Effector CD4-positive, alpha-beta T cell (primary cell): Measurements from ENCODE around the gene CHMP4B.

Source experiments
- DNase-seq: peaks from one replicate; pipeline ENCODE4 v3.0.0-alpha.2; 2020

CHMP4B gene

DNA sequence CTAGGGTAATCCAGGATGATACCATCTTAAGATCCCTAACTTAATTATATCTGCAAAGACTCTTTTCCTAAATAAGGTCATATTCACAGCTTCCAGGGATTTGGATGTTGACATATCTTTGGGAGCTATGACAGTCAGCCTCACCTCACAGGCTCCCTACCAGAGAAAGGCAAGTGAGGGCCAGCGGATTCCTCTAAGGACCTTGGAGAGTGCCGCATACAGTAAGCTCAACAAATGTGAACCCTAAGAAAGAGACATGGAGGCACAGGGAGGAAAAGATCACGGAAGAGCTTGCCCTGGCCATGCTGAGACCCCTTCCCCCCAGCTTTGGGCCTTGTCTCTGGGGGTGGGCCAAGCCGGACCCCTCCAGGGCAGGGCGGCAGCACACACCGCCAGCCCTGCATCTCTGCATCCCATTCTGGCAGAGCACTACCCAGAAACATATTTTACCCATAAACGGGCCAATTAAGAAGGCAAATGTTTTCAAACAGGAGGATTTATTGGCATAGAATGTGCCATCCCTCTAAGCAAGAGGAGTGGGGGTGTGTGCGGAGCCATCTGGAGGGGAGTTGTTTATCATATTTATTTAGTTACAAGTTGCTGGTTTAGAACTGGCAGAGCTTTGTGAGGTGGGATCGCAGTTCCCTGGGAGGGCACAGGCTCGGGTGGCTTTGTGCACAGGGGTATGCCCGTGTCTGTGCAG lies 55.4 kb downstream of the CHMP4B start:
- no peak for DNase-seq

DNA sequence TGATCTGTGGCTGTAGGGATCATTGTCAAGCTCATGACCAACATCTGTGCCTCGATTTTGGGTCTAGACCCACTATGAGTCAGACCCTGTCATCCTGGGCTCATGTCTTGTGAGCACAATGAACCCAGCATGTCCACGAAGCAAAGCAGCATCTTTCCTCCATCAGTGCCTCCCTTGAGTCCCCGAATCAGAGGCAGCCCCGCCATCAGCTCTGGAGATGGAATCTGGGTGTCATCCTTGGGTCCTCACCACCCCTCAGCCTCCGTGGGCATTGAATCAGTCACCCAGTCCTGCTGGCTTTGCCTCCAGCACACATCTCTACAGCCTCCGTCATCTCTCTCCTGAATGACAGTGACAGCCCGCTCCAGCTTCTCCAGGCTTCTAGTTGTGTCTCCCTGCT lies 56.9 kb downstream of the CHMP4B start:
- no peak for DNase-seq

DNA sequence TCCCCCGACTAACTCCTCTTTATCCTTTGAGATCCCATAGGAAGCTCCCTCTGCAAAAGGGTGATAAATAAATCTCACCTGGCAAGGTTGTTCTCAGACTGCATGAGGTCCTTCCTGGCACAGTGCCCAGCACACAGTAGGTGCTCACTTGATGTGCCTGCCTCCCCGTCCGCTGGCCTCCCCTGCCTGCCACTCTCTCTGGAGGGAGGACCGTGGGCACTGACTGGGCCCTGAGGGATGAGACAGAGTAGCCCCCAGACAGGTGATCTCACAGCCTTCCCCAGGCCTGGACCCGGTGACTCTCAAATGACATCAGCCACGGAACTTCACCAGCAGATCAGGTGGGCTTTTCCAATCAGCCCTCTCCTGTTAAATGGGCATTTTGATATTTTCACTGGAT lies 57.4 kb downstream of the CHMP4B start:
- no peak for DNase-seq

DNA sequence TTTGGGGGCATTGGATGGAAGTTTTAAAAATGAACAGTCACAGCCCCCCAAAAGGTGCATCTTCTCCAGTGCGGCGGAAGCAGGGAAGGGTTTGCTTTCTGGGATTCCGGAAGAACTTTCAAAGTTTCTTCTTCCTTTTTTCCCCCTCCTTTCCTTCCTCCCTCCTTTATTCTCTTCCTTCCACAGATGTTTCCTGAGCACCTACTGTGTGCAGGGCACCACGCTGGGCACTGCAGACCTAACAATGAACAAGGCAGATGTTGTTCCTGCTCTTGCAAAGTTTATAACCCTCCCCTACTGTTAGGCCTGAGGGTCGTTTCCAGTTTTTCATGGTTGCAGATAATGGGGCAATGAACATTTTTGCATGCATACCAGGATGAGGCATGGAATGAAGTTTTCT lies 58.1 kb downstream of the CHMP4B start:
- DNase-seq, result no peak

DNA sequence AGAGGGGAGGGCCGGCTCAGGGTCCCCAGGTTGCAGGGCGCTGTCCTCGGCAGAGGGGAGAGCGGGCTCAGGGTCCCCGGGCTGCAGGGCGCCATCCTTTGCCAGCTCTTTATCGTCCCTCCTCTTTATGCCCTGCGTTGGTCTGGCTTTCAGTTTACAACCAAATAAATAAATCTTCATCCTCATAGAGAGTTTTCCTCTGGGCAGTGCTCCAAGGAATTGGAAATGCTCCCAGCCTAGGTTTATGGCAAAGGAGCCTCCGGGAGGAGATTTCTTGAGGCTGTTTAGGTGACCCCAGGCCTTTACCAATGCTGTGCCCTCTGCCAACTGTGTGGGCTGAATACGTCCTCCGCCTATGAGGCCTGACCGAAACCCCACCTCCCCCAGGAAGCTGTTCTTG lies 60.2 kb downstream of the CHMP4B start:
- no peak for DNase-seq

DNA sequence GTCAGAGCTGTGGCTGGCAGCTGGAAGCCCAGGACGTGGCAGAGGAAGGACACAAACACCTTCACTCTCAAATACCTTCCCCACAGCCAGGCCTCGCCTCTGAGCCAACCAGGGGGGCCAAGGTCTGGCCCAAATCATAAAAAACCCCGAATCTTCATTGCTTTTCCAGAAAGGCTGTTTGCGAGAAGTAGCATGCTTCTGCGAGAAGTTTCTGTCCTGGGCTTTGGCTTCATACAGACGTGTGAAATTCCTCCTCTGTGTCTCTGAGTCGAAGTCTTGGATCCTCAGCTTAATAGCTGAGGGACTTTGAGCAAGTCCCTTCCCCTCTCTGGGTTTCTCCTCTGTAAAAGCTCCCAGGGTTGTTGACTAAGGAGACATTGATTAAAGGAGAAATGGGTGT lies 63.0 kb downstream of the CHMP4B start:
- DNase-seq, result no peak

DNA sequence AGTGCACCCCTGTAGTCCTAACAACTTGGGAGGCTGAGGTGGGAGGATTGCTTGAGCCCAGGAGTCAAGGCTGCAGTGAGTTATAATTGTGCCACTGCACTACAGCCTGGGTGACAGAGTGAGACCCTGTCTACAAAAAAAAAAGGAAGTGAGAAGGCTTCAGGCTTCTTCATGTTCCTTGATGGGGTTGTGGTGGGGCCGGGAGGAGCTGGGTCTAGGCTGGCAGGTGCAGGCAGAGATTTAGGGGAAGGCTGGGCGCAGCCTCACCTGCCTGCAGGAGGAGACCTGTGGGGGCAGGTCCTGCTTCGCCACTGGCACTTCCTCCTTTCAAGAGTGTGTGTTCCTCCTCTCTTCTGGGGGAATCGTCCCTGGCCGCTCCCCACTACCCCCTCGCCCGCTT lies 63.9 kb downstream of the CHMP4B start:
- no peak for DNase-seq

DNA sequence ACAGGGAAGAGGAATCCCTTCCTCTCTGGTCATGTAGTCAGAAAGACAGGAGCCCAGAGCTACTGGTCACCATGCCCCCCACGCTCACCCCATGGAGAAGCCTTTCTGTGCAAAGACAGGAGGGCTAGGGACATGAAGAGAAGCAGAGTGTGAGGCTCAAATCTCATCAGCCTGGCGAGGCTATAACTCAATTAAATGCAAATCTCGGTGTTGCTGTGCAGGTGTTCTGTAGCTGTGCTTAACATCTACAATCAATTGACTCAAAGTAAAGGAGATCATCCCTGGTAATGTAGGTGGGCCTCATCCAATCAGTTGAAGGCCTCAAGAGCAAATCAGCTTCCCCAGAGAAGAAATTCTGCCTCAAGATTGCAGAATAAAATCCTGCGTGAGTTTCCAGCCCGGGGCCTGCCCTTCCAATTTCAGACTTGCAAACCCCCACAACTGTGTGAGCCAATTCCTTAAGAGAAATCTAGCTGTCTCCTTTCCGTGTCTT lies 64.4 kb downstream of the CHMP4B start:
- no peak for DNase-seq

DNA sequence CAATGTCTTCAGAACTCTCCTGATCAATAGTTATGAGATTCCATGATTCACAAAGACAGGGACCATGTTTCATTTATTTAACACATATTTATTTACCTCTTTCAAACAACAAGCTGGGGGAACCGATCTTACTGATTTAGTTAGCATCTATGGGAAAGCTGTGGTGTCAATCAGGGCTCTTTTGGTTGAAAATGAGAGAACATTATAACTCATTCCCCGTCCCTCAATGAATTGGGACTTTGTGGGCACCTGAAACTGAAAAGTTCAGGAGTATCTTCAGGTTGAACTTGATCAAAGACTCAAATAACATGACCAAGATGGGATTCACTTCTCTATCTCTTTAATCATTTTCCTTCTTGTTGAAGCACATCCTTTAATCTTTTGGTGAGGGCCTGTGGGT lies 67.4 kb downstream of the CHMP4B start:
- no peak for DNase-seq

DNA sequence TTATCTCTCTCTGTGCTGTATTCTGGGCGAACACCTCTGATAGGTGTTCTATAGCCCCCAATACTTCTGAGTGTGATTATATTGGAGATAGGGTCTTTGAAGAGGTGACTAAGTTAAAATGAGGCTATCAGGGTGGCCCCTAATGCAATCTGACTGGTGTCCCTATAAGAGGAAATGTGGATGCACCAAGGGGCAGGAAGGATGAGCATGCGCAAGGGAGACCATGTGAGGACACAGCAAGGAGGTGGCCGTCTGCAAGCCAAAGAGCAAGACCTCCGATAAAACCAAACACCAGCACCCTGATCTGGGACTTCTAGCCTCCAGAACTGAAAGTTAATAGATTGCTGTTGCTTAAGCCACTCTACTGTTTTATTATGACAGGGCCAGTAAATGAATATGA lies 69.2 kb downstream of the CHMP4B start:
- no peak for DNase-seq

DNA sequence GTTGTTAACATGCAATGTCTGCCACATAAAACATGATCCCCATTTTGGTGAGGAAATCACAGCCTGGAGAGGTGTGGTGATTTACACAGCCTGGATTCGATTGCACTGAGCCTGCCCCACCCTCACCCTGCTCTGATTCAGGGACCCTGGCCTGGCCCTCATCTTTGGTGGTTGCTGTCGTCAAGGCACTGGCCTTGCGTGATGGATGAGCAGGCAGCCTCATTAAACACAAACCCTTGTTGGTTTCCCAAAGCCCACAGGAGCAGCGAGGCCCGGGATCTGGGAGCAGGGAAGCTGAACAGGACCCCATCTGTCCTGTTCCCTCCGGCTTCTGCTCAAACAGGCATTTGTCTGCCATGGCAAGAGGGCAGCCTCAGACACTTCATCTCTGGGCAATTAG lies 70.8 kb downstream of the CHMP4B start:
- DNase-seq, result no peak

DNA sequence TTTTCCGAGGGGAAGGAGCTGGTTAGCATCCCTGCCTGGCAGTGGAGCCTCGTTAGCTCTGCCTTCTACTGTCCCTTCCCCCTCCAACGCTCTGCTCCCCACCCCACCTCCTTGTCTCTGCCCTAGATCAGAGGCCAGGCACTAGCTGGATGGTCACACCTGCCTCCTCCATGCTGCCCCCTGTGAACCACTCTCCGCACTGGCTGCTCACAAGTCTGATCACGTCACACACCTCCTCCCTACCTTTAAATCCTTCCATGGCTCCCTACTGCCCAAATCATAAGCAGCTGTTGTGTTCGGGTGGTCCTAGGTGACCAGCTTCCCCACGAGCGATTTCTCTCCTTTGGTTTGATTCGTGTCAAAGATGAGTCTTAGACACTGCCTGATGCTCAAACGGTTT lies 71.3 kb downstream of the CHMP4B start:
- no peak for DNase-seq

DNA sequence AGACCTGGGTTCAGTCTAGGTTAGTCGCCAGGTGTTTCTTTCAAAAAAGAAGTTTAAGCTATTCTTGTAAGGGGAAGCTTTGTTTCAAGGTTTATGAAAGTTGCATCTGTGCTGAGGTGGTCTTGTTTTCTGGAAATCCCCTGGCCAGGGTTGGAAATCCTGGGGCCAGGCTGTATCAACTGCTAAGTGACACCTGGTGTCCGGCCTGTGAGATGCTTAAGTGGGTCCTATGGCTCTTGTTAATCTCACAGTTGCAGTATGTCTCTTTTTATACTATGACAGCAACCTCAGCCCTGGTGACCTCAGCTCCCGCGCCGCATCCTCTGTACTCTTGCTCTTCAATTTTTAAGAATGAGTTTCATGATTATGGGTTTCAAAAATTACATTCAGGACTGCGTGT lies 72.0 kb downstream of the CHMP4B start:
- no peak for DNase-seq

DNA sequence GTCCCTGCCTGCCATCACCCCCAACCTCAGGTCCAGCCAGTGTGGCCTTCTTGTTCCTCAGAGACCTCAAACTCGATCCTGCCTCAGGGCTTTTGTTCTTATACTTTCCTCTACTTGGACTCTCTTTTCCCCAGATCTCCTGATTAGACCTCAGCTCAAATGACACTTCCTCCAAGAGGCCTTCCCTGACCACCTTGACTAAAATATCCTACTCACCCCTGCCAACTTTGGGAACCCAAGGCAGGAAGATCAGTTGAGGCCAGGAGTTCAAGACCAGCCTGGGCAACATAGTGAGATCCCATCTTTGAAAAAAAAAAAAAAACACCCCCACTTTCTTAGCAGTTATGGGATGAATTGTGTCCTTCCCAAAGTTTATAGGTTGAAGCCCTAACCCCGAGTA lies 73.5 kb downstream of the CHMP4B start:
- no peak for DNase-seq

DNA sequence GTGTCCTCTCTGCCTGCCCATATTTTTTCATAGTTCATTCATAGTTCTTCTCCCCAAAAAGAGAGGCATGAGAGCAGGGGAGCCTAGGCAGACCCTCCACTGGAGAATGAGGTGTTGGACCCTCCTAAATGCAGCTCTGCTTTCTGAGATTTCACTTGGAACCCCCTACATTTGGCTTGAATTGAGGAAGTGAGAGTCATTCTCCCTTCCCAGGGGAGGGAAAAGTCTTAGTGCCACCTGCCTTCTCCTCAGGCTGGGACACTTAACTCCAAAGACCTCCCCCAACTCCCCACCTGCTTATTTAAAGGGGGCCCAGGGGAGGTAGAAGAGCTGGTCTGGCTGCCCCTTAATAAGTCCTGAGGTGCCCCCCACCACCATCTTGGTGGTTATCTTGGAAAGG lies 78.2 kb downstream of the CHMP4B start:
- no peak for DNase-seq

DNA sequence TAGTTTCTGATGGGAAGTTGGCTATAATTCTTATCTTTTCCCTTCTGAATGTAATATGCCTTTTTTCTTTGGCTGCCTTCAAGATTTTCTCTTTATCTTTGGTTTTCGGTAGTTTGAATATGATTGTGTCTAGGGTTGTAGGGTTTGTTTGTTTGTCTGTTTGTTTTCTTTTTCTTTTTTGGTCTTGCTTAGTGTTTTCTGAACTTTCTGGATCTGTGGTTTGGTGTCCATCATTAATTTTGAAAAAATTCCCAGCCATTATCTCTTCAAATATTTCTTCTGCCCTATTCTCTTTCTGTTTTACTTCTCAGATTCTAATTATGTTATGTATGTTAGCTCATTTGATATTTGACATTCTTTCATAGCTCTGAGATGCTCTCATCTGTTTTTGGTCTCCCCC lies 79.4 kb downstream of the CHMP4B start:
- no peak for DNase-seq

DNA sequence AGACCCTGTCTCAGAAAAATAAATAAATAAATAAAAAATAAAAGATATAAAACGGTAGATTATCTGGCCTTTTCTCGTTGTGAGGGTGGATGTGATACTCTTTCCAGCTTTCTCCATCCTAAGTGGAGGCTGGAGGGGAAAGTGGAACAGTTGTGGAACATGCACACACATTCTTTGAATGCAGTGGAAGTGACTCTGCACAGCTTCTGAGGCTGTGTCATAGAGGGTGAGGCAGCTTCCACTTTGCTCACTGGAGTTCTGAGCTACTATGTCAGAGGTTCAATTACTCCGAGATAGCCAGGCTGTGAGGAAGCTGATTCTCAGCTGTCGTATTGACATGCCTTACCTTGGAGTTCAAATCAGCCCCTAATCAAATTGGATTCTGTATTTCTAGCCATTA lies 82.2 kb downstream of the CHMP4B start:
- DNase-seq, result no peak

DNA sequence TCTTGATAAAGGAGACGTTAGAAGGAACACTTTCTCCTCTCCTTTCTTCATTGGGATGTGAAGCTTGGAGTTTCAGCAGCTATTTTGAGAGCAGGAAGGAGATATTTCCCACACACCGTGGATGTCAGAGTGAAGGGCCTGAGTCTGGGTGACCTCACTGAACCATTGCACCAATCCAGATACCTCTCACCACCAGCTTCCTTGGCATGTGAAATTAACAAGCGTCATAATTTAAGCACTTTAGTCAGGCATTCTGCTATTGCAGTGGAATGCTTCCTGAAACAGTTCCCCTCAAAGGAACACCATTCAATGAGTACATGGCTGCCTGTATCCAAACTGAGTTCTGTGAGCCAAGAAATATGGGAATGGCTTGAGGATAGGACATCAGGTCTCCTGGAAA lies 83.7 kb downstream of the CHMP4B start:
- no peak for DNase-seq

DNA sequence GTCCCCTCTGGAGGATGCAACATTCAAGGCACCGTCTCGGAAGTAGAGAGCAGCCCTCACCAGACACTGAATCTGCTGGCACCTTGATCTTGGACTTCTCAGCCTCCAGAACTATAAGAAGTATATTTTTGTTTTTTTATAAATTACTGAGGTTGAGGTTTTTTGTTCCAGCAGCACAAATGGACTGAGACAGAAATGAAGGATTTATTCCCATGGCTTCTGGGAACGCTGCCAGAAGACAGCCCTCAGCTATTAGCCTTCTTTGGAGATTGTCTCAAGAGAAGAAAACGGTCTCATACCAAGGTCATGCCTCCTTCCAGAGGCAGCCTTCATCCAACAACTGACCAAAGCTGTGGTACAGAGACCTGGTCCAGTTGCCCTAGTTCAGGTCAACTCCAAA lies 85.4 kb downstream of the CHMP4B start:
- no peak for DNase-seq

DNA sequence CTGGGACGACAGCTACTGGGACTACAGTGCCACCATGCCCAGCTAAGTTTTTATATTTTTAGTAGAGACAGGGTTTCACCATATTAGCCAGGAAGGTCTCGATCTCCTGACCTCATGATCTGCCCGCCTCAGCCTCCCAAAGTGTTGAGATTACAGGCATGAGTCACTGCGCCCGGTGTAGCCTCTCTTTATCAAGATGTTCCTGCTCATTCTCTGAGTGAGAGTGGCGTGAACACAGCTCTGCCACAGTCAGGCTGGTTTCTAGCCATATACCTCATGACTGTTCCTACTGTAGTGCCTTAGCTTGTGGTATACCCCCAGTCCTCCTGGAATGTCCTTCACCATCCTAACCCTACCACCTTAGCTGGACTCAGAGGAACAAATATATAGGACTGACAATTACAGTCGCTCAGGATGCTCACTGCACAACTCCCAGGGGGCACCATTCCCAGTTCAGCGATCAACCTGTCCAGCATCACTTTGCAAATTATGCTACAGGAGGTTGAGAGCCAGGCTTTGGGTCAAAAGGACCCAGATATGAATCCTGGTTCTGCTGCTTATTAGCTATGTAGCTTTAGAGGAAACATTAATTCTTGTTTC lies 86.3 kb downstream of the CHMP4B start:
- no peak for DNase-seq

DNA sequence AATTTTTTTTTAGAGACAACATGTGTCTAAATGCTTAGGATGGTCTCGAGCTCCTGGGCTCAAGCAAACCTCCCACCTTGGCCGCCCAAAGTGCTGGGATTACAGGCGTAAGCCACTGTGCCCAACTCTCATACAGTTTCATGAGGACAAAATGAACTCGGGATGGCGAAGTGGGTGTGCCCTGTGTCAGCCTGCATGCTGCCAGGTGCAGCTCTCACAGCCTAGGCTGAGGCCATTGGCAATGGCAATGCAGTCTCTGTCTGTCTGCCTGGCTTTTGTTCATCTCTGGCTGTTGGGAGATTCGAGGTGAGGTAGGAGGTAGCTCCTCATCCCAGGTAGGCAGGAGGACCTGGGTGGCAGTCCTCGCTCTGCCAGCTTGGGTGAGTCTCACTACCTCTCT lies 88.0 kb downstream of the CHMP4B start:
- DNase-seq, result no peak

DNA sequence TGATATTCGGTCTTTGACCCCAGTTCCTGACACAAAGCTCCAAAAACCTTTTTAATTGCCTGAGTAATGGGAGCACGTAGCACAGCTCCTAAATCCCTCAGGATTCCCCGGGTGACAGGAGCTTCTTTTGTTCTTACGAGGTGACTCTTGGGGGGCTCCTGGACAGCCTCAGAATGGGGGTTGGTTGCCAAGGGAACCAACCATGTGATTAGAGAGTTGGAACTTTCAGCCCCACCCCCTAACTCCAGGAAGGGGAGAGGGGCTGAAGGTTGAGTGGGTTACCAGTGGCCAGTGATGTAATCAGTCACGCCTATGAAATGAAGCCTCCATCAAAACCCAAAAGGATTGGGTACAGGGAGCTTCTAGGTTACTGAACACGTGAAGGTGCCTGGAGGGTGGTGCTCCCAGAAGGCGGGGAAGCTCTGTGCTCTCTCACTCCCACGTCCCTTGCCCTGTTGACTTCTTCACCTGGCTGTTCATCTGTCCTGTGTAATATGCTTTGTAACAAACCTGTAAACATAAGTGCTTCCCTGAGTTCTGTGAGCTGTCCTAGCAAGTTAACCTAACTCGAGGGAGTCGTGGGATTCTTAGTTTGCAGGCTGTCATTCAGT lies 89.5 kb downstream of the CHMP4B start:
- DNase-seq, result no peak

DNA sequence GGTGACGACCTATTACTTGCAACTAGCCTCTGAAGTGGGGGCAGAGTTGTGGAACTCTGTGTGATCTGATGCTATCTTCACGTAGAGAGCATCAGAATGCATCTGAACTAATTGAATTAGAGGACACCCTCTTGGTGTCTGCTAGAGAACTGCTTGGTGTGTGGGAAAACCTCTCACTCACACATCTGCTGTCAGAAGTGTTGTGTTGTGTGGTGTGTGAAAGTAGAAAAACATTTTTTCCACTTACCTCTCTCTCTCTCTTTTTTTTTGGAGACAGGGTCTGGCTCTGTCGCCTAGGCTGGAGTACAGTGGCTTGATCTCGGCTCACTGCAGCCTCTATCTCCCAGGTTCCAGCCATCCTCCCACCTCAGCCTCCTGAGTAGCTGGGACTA lies 90.0 kb downstream of the CHMP4B start:
- no peak for DNase-seq

DNA sequence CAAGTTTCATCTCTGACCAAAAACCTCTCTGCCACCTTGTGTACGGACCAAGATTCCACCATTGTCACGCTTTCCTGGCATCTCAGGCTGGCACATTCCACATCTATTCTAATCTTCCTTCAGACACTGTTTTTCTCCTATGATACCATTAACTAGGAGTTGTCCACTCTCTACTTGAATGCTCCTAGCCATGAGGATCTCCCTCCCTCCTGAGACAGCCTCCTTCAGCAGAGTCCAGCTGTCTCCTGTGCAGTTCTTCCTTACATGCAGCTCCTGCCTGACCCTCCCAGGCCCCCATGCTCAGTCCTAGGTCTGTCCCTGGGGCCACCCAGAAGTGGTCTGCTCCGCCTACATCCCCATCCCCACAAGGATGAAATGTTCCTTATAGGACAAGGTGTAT lies 90.9 kb downstream of the CHMP4B start:
- DNase-seq, result no peak
